ENCODE measurements around the gene SH3PXD2A.
A peak's percentile ranks its signal among the peaks of the same experiment; 100 is the strongest.

SH3PXD2A gene, protein sequence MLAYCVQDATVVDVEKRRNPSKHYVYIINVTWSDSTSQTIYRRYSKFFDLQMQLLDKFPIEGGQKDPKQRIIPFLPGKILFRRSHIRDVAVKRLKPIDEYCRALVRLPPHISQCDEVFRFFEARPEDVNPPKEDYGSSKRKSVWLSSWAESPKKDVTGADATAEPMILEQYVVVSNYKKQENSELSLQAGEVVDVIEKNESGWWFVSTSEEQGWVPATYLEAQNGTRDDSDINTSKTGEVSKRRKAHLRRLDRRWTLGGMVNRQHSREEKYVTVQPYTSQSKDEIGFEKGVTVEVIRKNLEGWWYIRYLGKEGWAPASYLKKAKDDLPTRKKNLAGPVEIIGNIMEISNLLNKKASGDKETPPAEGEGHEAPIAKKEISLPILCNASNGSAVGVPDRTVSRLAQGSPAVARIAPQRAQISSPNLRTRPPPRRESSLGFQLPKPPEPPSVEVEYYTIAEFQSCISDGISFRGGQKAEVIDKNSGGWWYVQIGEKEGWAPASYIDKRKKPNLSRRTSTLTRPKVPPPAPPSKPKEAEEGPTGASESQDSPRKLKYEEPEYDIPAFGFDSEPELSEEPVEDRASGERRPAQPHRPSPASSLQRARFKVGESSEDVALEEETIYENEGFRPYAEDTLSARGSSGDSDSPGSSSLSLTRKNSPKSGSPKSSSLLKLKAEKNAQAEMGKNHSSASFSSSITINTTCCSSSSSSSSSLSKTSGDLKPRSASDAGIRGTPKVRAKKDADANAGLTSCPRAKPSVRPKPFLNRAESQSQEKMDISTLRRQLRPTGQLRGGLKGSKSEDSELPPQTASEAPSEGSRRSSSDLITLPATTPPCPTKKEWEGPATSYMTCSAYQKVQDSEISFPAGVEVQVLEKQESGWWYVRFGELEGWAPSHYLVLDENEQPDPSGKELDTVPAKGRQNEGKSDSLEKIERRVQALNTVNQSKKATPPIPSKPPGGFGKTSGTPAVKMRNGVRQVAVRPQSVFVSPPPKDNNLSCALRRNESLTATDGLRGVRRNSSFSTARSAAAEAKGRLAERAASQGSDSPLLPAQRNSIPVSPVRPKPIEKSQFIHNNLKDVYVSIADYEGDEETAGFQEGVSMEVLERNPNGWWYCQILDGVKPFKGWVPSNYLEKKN

DNA sequence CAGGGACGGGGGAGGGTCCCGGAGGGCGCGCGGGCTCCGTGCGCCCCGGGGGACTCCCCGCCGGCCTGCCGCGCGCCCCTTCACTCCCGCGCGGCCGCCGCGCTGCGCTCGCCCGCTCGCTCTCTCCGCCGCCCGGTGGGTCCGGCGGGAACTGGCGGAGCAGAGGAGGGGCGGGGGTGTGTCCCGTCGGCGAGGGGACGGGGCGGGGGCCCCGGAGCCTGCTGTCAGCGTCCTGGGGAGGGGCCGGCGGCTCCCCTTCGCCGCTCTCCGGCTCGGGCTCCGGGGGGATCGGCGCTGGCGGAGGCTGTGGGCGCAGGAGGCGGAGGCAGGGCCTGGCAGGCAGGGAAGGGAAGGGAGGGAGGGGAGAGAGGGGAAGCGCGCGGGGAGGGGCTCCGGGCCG lies at the start of gene SH3PXD2A:
TSS of gene SH3PXD2A (minus strand) at position 153 of the 400 bp plus-strand sequence. CDS start 310 bp downstream, outside the sequence.
- in situ Hi-C loops (cut with MboI; ENCODE audit: low pct_unique_long_range_greater_than_20kb, low sequenced_read_pairs), result no loop called here
- no peak for DNase-seq

DNA sequence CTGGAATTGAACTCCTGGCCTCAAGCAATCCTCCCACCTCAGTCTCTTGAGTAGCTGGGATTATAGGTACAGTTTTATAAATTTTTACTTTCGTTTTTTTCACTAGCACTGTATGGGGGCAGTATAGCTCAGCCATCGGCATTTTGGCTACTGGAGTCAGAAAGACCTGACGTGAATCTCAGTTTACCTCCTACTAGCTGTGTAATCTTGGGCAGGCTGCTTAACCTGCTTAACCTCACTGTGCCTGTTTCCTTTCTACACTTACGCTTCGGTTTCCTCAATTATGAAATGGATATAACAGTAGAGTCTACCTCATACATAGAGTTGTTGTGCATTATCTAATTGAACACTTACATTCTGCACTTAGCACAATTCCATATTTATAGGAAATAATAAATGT lies 45.9 kb upstream of the SH3PXD2A start:
- DNase-seq, result no peak
- in situ Hi-C loops (cut with MboI; ENCODE audit: low pct_unique_long_range_greater_than_20kb, low sequenced_read_pairs), result no loop called here

DNA sequence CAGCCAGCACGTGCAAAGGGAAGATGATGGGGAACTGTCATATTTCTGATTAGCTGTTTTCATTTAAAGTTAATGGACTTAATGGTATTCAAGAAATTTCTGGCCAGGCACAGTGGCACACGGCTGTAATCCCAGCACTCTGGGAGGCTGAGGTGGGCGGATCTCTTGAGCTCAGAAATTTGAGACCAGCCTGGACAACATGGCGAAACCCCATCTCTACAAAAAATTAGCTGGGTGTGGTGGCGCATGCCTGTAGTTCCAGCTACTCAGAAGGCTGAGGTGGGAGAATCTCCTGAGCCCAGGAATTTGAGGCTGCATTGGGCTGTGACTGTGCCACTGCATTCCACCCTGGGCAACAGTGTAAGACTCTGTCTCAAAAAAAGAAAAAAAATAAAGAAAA lies 43.9 kb upstream of the SH3PXD2A start:
- in situ Hi-C loops (cut with MboI; ENCODE audit: low pct_unique_long_range_greater_than_20kb, low sequenced_read_pairs), result no loop called here
- DNase-seq, result no peak

DNA sequence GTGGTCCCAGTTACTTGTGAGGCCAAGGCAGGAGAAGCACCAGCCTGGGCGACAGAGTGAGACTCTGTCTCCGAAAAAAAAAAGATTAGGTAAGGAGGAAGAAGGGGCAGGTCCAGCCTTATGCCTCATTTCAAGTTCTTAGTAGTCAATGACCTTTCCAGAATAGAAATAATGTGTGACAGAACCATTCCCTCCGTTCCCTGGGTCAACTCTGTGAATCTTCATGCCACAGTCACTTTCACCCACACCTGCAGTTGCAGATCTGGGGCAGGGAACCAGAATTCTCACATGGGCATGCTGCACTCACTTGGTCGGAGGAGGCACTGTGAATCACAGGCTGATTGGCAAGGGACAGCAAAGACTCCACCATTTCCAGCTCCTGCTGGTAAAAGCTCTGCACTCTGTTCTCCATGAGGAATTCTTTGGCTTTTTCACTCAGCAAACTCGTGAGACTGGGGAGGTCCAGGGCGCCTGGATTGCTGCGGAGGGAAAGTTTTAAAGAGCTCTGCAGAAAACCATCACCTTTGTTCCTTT lies 41.9 kb upstream of the SH3PXD2A start:
- in situ Hi-C loops (cut with MboI; ENCODE audit: low pct_unique_long_range_greater_than_20kb, low sequenced_read_pairs), result no loop called here
- no peak for DNase-seq

DNA sequence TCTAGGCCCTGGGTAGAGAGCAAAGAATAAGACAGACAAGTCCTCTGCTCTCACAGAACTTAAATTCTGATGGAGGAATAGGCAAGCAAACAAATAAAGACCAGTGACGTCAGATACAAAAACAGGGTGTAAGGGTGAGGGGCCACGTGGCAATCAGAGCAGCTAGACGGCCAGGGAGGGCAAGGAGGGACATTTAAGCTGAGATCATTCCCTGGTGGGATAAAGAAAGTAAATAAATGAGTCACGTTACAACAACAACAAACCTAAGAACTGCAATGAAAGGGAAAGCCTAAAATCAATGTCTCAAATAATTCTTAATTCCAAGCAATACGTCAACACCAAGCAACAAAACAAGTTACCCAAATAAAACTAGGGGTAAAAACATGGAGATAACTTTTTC lies 40.8 kb upstream of the SH3PXD2A start:
- no peak for DNase-seq

DNA sequence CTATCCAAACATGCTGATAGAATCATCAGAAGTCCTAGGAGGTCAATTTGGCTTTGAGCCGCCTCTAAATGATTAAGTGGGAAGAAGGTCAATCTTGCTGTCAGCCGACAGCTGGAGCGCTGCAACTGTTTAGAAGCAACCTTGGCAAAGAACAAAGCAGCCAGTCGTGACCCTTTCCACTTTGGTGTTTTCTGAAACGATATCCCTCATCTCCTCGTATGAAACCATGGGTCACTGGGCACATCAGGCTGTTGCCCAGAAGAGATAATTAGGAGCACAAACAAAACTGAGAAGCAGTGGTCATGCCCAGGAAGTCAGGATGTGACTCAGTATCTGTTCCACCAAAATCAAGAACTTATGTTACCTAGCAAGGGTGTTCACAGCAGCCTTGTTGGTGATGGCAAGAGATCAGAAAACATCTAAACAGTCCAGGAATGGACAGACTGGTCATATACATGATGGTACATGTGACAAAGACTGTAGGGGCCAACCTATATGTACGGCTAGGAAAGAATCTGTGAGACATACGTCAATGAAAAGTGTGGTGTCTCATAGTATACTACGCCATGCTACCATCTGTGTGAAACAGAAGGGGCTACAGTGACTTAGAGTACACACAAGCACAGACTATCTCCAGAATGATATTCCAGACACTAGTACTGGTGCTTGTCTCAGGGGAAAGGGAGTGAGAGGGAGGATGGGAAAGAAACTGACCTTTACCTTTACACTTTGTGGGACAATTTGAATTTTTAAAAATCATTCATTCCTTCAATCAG lies 40.2 kb upstream of the SH3PXD2A start:
- in situ Hi-C loops (cut with MboI; ENCODE audit: low pct_unique_long_range_greater_than_20kb, low sequenced_read_pairs), result no loop called here

More for the DNA sequence above, 40.8 kb upstream of the SH3PXD2A start:
- in situ Hi-C loops (cut with MboI; ENCODE audit: low pct_unique_long_range_greater_than_20kb, low sequenced_read_pairs), result no loop called here

DNA sequence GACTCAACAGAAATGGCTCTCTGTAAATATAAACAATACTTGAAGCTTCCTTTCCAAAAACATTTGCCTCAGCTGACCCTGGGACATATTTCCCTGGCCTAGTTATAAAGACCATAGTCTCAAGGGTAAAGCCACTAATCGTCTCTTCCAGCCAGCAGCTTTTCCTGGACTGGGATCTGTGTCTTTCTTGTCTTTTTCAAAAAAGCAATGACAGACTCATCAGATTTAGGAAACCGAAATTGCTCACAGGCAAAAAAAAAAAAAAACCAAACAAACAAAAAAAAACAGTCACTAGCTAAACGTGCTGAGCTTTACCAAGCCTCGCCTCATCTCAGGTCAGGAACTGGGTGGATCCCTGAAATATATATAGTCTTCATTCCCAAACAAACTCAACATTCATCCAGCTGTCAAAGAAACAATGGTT lies 39.1 kb upstream of the SH3PXD2A start:
- no peak for DNase-seq
- in situ Hi-C loops (cut with MboI; ENCODE audit: low pct_unique_long_range_greater_than_20kb, low sequenced_read_pairs), result no loop called here

More for the DNA sequence above, 40.2 kb upstream of the SH3PXD2A start:
- no peak for DNase-seq

- in situ Hi-C loops (cut with MboI; ENCODE audit: low pct_unique_long_range_greater_than_20kb, low sequenced_read_pairs), result no loop called here
These were observed 38.4 kb upstream of the SH3PXD2A start for GRCh38 chr10:103893817-103894216.

DNA sequence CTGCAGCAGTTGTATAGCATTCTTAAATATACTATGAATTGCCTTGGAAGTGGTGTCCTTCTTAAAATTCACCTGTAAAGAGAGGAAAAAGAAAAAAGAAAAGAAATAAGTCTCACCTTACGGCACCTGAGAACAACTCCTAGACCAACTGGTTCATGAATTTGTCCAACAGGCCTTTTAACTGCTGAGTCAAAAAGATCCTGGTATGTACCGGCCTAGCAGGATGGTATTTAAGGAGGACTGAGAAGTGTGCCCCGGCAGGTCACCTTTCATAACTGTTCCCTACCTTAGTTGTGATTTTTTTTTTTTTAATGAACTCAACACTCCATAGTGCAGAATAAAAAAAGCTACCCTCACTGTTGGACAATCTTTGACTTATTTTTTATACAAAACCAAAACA lies 36.8 kb upstream of the SH3PXD2A start:
- DNase-seq, result no peak
- in situ Hi-C loops (cut with MboI; ENCODE audit: low pct_unique_long_range_greater_than_20kb, low sequenced_read_pairs), result no loop called here

More at GRCh38 chr10:103893817-103894216, 38.4 kb upstream of the SH3PXD2A start:
- DNase-seq, result no peak

DNA sequence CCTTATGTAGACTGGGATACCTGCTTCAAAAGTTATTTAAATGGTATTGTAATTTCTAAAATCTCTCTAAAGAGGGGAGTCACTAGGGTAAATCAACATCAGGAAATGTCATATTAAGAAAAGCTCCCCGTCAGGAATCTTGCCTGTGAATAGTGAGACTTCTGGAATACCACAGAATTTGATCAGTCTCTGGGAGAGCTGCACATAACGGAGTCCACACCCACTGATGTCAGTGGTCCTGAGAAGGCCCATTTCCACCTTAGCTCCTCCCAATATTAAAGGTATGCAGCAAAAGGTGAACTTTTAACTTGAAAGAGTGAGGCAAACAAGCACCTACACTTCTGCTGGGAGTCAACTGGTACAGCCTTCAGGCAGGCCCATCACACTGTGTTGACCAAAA lies 35.3 kb upstream of the SH3PXD2A start:
- no peak for DNase-seq

DNA sequence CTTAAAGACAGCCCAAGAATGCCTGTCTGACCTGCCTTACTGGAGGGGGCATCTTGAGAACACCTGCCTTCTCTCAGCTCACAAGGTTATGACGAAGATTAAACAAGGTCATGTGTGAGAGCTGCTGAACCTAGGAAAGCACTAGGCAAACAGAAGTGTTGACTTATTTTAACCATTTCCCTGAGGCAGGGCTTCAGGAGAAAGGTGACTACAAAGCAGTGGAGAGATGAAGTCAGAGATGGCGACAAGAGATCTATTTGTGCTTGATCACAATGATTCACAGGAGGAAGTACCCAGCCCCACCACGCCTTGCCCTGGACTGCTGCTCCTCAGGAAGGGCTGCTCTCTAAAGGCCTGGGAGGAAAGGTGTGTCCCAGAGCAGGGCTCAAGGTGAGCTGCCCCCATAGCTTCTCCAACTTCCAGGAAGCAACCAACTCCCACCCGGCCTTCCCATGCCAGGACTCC lies 34.9 kb upstream of the SH3PXD2A start:
- in situ Hi-C loops (cut with MboI; ENCODE audit: low pct_unique_long_range_greater_than_20kb, low sequenced_read_pairs), result no loop called here
- peak; percentile 15 for DNase-seq

More for the DNA sequence above, 35.3 kb upstream of the SH3PXD2A start:
- in situ Hi-C loops (cut with MboI; ENCODE audit: low pct_unique_long_range_greater_than_20kb, low sequenced_read_pairs), result no loop called here

- in situ Hi-C loops (cut with MboI; ENCODE audit: low pct_unique_long_range_greater_than_20kb, low sequenced_read_pairs), result no loop called here
- no peak for DNase-seq
These were observed 33.8 kb upstream of the SH3PXD2A start for GRCh38 chr10:103889121-103889720.

DNA sequence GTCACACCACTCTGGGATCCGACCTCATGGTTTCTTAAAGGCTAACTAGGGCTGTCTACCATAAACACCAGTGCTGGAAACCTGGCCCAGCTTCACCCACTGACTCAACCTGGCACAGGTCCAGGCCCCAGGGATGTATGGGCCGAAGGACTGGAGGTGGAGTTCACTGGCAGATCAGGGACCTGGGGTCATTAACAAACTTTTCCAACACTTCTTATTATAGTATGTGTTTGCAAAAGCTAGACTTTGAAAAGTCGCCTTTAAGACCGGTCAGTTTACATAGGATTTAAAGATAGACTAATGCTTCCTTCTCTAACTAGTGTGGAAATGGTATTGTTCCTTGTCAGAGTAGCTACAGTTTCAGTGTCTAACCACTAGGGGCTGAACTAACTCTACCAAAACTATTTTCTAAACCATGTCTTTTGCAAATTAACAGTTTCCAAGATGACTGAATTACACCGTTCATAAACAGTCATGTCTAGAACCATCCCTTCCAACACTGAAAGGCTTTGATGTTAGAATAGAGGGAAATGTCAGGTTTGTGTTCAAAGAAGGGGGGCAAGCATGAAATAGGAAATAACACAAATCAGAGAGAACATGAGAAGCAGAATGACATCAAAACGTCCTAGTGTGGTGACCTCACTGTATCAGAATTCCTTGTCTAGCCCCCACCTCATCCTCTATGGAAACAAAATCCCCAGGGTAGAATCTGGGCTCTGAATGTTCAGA lies 32.9 kb upstream of the SH3PXD2A start:
- DNase-seq, result peak; percentile 67
- in situ Hi-C loops (cut with MboI; ENCODE audit: low pct_unique_long_range_greater_than_20kb, low sequenced_read_pairs), result no loop called here

DNA sequence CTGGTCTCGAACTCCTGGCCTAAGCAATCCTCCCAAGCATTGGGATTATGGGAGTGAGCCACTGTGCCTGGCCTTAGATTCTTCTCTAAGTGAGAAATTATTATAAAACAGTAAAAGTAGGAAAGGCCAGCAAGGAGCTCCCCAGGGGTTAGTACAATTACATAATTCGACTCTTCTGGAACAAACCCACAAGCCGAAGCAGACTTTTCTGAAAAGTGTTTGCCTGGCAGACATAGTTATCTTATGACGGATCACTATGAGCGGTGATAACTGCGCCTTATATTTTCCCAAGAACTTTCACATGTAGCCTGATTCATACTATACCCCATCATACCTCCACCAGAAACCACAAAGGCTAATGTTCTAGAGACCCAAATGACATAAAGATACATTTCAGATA lies 30.2 kb upstream of the SH3PXD2A start:
- in situ Hi-C loops (cut with MboI; ENCODE audit: low pct_unique_long_range_greater_than_20kb, low sequenced_read_pairs), result no loop called here
- no peak for DNase-seq

DNA sequence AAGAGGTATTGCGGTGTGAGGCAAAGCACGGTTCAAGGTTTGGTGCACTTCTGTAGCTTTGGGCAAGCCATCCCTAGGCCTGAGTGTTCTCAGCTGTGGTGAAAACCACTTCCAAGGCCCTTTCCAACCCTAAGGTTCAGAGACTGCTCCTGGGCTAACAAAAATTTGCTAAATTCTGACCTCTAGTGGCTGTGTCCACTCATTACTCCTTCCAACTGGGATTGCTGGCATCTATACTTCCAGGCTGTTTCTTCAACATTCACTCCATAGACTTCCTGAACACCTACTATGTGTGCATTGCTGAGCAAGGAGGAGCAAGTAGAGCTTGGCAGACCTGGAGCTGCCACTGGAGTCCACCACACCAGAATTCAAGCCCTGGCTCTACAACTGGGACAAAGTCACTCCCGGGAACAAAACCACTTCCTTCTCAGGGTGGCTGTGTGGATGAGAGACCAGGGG lies 29.3 kb upstream of the SH3PXD2A start:
- DNase-seq, result peak; percentile 77

GRCh38 chr10:103882285-103883007 lies 27.1 kb upstream of the SH3PXD2A start:
- in situ Hi-C loops (cut with MboI; ENCODE audit: low pct_unique_long_range_greater_than_20kb, low sequenced_read_pairs), result no loop called here
- no peak for DNase-seq

More for the DNA sequence above, 29.3 kb upstream of the SH3PXD2A start:
- in situ Hi-C loops (cut with MboI; ENCODE audit: low pct_unique_long_range_greater_than_20kb, low sequenced_read_pairs), result no loop called here

All from KBM-7 (cell line).